Lower leg skin (tissue), 4 donors: ENCODE measurements around the gene LTC4S. TPM values are rescaled to one million over a fixed set of nuclear protein-coding genes. Genes with fewer than 3 reads are reported as not detected.

Experiments
- DNase-seq, 2 donors: peaks; one replicate each; pipeline ENCODE4 v3.0.0-alpha.2; 2019; ENCODE audit warnings: low spot score in 2 of 2
- H3K4me3 ChIP-seq: fragments of 200-600 bp; sonication (generic); 2 replicates; pipeline ENCODE4 v1.5.1; 2017; ENCODE audit warnings: mild to moderate bottlenecking, low read depth; ENCODE audit not compliant: poor library complexity, severe bottlenecking
- CTCF ChIP-seq, 3 donors: fragments of 450-650 bp; IDR thresholded peaks; one replicate each; pipeline ENCODE4 v1.5.1; 2016; ENCODE audit warnings: antibody characterized with exemption in 3 of 3, mild to moderate bottlenecking in 3 of 3, moderate library complexity in 2 of 3
- POLR2A ChIP-seq, 2 donors: fragments of 450-650 bp; IDR thresholded peaks; one replicate each; pipeline ENCODE4 v1.6.1; 2016 to 2017; ENCODE audit warnings: antibody characterized with exemption in 2 of 2, mild to moderate bottlenecking in 1 of 2, moderate library complexity in 1 of 2
- WGBS, 2 donors: methylation state at CpG; one replicate each; pipeline ENCODE4 v1.1.5; 2018; 5-methylcytosine and 5-hydroxymethylcytosine counted together
- intact Hi-C: fragments of 100-400 bp; cut with DNase I; formaldehyde crosslinking; loops from one replicate; pipeline ENCODE4 v1.15.0; 2023; ENCODE audit warnings: low total_unique reads
- total RNA-seq, 4 donors: library from RNA; depleted of rRNA; stranded (reverse); fragments of >200 nt; gene quantifications; one replicate each; pipeline ENCODE4 v1.1.0, GENCODE V29; 2016

Gene LTC4S
- total RNA-seq, 4 donors from 2014 or later, result 3.5 to 14.8 (median 9.6) TPM

GRCh38 chr5:179805529-179806249, 11.9 kb downstream of the LTC4S start:
- no peak for TF ChIP-seq POLR2A (IDR thresholded peaks at IDR 0.05)
- TF ChIP-seq CTCF (IDR thresholded peaks at IDR 0.05), result no peak
- DNase-seq, result peak; percentile 16 to 90
- intact Hi-C loops, result loop anchor here (10.0 kb wide), 1 partner anchor 99 kb away; the partner anchor contains the start of gene TBC1D9B
- peak overlapping the region; percentile 73 for H3K4me3 ChIP-seq
- WGBS, 2 donors, result 7 to 20% methylated on average over 4 to 46 of the region's 65 CpGs

DNA sequence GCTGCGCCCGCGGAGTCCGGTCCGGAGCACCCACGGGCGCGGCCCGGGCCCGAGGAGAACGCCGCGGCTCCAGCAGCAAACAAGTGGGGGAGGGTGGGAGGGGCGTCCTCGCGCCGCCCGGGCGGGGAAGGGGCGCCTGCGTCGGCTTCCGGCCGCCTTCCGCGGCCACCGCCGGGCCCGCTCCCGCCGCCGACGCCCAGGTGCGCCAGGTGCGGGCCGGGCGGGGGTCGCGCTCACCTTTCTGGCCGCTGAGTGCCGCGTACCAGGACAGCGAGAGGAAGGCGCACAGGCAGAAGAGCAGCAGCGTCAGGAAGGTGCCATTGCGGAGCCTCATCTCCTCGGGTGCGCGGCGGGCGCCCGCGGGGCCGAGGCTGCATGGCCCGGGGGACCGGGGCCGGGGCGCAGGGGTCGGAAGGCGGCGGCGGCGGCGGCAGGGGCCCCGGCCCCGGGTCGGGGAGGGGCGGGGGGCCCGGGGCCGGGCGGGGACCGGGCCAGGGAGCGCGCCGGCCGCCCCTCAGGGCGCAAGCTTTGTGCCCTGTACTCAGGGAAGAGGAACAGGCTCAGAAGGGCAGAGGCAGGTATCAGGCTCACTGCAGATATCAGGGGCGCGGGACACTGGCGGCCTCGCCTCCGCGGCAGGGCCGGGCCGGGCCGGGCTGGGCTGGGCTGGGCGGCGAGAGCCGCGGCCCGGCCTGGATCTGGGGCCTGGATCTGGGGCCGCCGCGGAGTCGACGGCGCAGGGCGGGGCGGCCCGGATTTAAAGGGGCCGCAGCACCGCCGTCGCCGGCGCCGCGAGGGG, 12.7 kb downstream of the LTC4S start, which contains the start of gene MGAT4B:
Gene MGAT4B, minus strand, starts transcription at position 617 of the 799 bp plus-strand sequence. Its CDS starts 283 bp downstream, at position 334.
- peak within 1 kb of the TSS; percentile 73 for H3K4me3 ChIP-seq
- DNase-seq, result peak in 1 of 2 donors; percentile 65
- 0 to 1% methylated on average over 11 to 45 of the region's 108 CpGs for WGBS, 2 donors
- TF ChIP-seq POLR2A (IDR thresholded peaks at IDR 0.05) (no peak), CTCF (IDR thresholded peaks at IDR 0.05) (no peak)
- intact Hi-C loops, result loop anchor here (10.0 kb wide), 1 partner anchor 98 kb away; the partner anchor contains the start of gene TBC1D9B

GRCh38 chr5:179812135-179812825, 18.5 kb downstream of the LTC4S start:
- no peak for TF ChIP-seq CTCF (IDR thresholded peaks at IDR 0.05)
- no peak for TF ChIP-seq POLR2A (IDR thresholded peaks at IDR 0.05)
- 69 to 75% methylated on average over 22 to 27 of the region's 27 CpGs for WGBS, 2 donors
- no peak for DNase-seq
- H3K4me3 ChIP-seq, result no peak overlapping the region
- intact Hi-C loops, result no loop called here

DNA sequence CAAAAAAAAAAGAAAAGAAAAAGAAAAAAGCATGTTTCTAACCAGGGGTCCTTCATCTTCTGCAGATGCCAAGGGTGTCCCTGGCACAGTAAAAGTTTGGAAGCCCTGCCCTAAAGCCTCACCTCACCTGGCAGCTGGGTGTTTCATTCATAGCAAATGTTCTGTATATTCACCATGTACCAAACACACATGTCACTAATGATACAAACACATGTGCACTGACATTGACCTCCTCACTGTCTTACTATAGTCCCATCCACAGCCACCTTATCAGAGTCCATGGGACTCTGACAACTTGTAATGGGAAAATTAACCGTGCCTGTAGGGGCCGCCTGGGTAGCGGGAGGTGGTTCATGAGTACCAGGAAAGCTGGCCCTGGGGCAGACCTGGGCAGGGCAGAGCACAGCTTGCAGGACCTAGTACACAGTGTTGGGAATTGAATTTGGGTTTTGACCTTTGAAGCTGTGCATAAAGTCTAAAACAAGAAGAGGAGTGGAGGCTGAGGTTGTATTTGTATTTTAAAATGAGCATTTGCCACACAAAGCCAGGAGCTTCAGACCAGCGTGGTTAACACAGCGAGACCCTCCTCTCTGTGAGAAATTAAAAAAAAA, 19.3 kb downstream of the LTC4S start:
- no peak for DNase-seq
- H3K4me3 ChIP-seq, result no peak overlapping the region
- 77 to 85% methylated on average over 5 of the region's 5 CpGs for WGBS, 2 donors
- TF ChIP-seq CTCF (IDR thresholded peaks at IDR 0.05), result no peak
- TF ChIP-seq POLR2A (IDR thresholded peaks at IDR 0.05), result no peak
- intact Hi-C loops, result no loop called here

DNA sequence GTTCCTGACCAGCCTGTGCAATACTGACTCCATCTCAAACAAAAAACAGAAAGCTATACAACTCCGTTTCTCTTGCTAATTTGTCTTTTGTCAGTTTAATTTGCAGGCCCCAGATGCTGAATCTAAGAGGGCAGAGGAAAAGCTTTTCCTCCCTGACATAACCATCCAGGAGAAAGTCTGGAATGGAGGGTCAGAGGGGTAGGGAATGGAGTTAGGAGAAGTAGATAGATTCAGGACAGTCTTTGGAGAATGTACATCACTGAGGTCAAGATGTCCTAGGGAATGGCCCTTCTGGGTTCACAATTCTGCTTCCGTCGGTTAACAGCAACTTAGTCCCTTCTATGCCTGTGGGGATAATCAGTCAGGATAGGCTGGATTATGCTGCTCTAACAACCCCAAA, 20.3 kb downstream of the LTC4S start:
- WGBS, 2 donors, result 74 to 80% methylated on average over 3 of the region's 3 CpGs
- H3K4me3 ChIP-seq, result no peak overlapping the region
- TF ChIP-seq CTCF (IDR thresholded peaks at IDR 0.05), result no peak
- no peak for TF ChIP-seq POLR2A (IDR thresholded peaks at IDR 0.05)
- no peak for DNase-seq
- intact Hi-C loops, result no loop called here
